Sigmoid colon (tissue), 7 donors: ENCODE measurements around the gene DKC1. TPM values are rescaled to one million over a fixed set of nuclear protein-coding genes. Genes with fewer than 3 reads are reported as not detected.

Source experiments
- DNase-seq: peaks from one replicate; pipeline ENCODE4 v3.0.0-alpha.2; 2019
- H3K27ac ChIP-seq, 4 donors: fragments of 200-600 bp; sonication (generic); one replicate each; pipeline ENCODE4 v1.5.1; 2016 to 2019; ENCODE audit warnings: mild to moderate bottlenecking in 1 of 4
- H3K27me3 ChIP-seq, 3 donors: fragments of 200-600 bp; sonication (generic); one replicate each; pipeline ENCODE4 v1.5.1; 2019; ENCODE audit warnings: mild to moderate bottlenecking in 1 of 3
- H3K36me3 ChIP-seq, 4 donors: fragments of 200-600 bp; sonication (generic); one replicate each; pipeline ENCODE4 v1.5.1; 2016 to 2019
- H3K4me1 ChIP-seq, 4 donors: fragments of 200-600 bp; sonication (generic); one replicate each; pipeline ENCODE4 v1.5.1; 2017 to 2019
- H3K4me3 ChIP-seq, 4 donors: fragments of 200-600 bp; sonication (generic); one replicate each; pipeline ENCODE4 v1.5.1; 2017 to 2019; ENCODE audit warnings: mild to moderate bottlenecking in 2 of 4, moderate library complexity in 1 of 4
- H3K9me3 ChIP-seq, 4 donors: fragments of 200-600 bp in 3 of 4; sonication (generic) in 3 of 4; one replicate each; pipeline versions ENCODE4 v1.5.1 to v1.6.1; 2013 to 2019
- CTCF ChIP-seq, 4 experiments: fragments of 450-650 bp in 3 of 4; fragments of 200-600 bp in 1 of 4; IDR thresholded peaks; one replicate each; pipeline ENCODE4 v1.5.1; 2016 to 2019; ENCODE audit warnings: antibody characterized with exemption in 4 of 4, mild to moderate bottlenecking in 3 of 4, moderate library complexity in 2 of 4
- EP300 ChIP-seq, 4 donors: sonication (generic); formaldehyde crosslinking; IDR thresholded peaks; one replicate each; pipeline ENCODE4 v1.6.1; 2017; ENCODE audit warnings: antibody characterized with exemption in 4 of 4
- POLR2A ChIP-seq, 2 donors: fragments of 450-650 bp; IDR thresholded peaks; one replicate each; pipeline ENCODE4 v1.6.1; 2016; ENCODE audit warnings: antibody characterized with exemption in 2 of 2, mild to moderate bottlenecking in 2 of 2, moderate library complexity in 2 of 2
- POLR2AphosphoS5 ChIP-seq, 4 donors: sonication (generic); formaldehyde crosslinking; IDR thresholded peaks; one replicate each; pipeline ENCODE4 v1.6.1; 2017; ENCODE audit warnings: antibody characterized with exemption in 4 of 4
- WGBS, 2 donors: extraction: QIAGEN DNeasy Blood & Tissue Kit; methylation state at CpG; one replicate each; pipeline ENCODE4 v1.1.7; 2013; 5-methylcytosine and 5-hydroxymethylcytosine counted together
- intact Hi-C: fragments of 100-400 bp; cut with DNase I; formaldehyde crosslinking; loops from one replicate; pipeline ENCODE4 v1.15.1; 2023
- polyA plus RNA-seq, 3 donors: library from polyadenylated mRNA; stranded (reverse); fragments of 200-250 nt; gene quantifications; one replicate each; pipeline ENCODE4 v1.2.3, GENCODE V29; 2013
- total RNA-seq, 4 donors: library from RNA; depleted of rRNA; stranded (reverse); fragments of >200 nt; gene quantifications; one replicate each; pipeline ENCODE4 v1.1.0, GENCODE V29; 2016
- donor health status: healthy with polysubstance abuse.
- donor health status: Bipolar disorder and iron deficiency.
- donor health status: healthy.

Gene DKC1
- total and polyA plus RNA-seq, 7 donors = 18.2 to 47.5 (median 20.0) TPM

GRCh38 chrX:154731184-154731583, 31.5 kb upstream of the DKC1 start:
- Histone ChIP-seq H3K9me3 (no peaks in the 10 kb centered on the region), H3K4me3 (no peak overlapping the region), H3K27ac (peak overlapping the region; percentile 70 to 83 (median 80)), H3K36me3 (no peaks in the 10 kb centered on the region), H3K4me1 (peaks cover 0 to 95% (median 89%) of the 10 kb centered on the region in 4 donors), H3K27me3 (no peaks in the 10 kb centered on the region)
- intact Hi-C loops = no loop called here
- no peak for TF ChIP-seq POLR2A (IDR thresholded peaks at IDR 0.05)
- no peak for TF ChIP-seq CTCF (IDR thresholded peaks at IDR 0.05)
- no peak for TF ChIP-seq EP300 (IDR thresholded peaks at IDR 0.05)
- TF ChIP-seq POLR2AphosphoS5 (IDR thresholded peaks at IDR 0.05) = no peak
- no peak for DNase-seq
- WGBS, 2 donors = 82 to 88% methylated on average over 5 of the region's 5 CpGs

- H3K27me3 ChIP-seq = no peaks in the 10 kb centered on the region
- no peaks in the 10 kb centered on the region for H3K9me3 ChIP-seq
- H3K4me1 ChIP-seq = peaks cover 0 to 97% (median 91%) of the 10 kb centered on the region in 4 donors
- peak overlapping the region in 3 of 4 donors; percentile 81 to 83 (median 81) for H3K27ac ChIP-seq
- no peak overlapping the region for H3K4me3 ChIP-seq
- intact Hi-C loops = no loop called here
- no peak for DNase-seq
- WGBS, 2 donors = 84% methylated on average over 7 of the region's 7 CpGs
- TF ChIP-seq POLR2AphosphoS5 (IDR thresholded peaks at IDR 0.05) = no peak
- no peak for TF ChIP-seq CTCF (IDR thresholded peaks at IDR 0.05)
- TF ChIP-seq POLR2A (IDR thresholded peaks at IDR 0.05) = no peak
- TF ChIP-seq EP300 (IDR thresholded peaks at IDR 0.05) = no peak
- H3K36me3 ChIP-seq = no peaks in the 10 kb centered on the region
Measured at GRCh38 chrX:154731881-154732280, 30.8 kb upstream of the DKC1 start.

GRCh38 chrX:154732421-154733065, 30.1 kb upstream of the DKC1 start:
- WGBS, 2 donors = 44 to 51% methylated on average over 5 of the region's 5 CpGs
- Histone ChIP-seq H3K36me3 (no peaks in the 10 kb centered on the region), H3K27me3 (no peaks in the 10 kb centered on the region), H3K4me1 (peaks cover 0 to 97% (median 91%) of the 10 kb centered on the region in 4 donors), H3K4me3 (no peak overlapping the region), H3K9me3 (no peaks in the 10 kb centered on the region), H3K27ac (peak overlapping the region; percentile 39 to 83 (median 81))
- TF ChIP-seq POLR2AphosphoS5 (IDR thresholded peaks at IDR 0.05) (no peak), EP300 (IDR thresholded peaks at IDR 0.05) (no peak), POLR2A (IDR thresholded peaks at IDR 0.05) (no peak)
- intact Hi-C loops = no loop called here
- no peak for DNase-seq

GRCh38 chrX:154733066-154733425, 29.6 kb upstream of the DKC1 start:
- Histone ChIP-seq H3K4me3 (no peak overlapping the region), H3K4me1 (peaks cover 0 to 97% (median 90%) of the 10 kb centered on the region in 4 donors), H3K27ac (peak overlapping the region; percentile 22 to 83 (median 81)), H3K36me3 (no peaks in the 10 kb centered on the region), H3K27me3 (no peaks in the 10 kb centered on the region), H3K9me3 (no peaks in the 10 kb centered on the region)
- no peak for TF ChIP-seq CTCF (IDR thresholded peaks at IDR 0.05)
- TF ChIP-seq POLR2A (IDR thresholded peaks at IDR 0.05) = no peak
- TF ChIP-seq EP300 (IDR thresholded peaks at IDR 0.05) = no peak
- WGBS, 2 donors = 67 to 77% methylated on average over 2 of the region's 2 CpGs
- intact Hi-C loops = no loop called here
- DNase-seq = no peak

GRCh38 chrX:154734061-154734781, 28.4 kb upstream of the DKC1 start:
- H3K4me1 ChIP-seq = peaks cover 0 to 95% (median 82%) of the 10 kb centered on the region in 4 donors
- H3K4me3 ChIP-seq = no peak overlapping the region
- WGBS, 2 donors = 22 to 66% methylated on average over 8 of the region's 8 CpGs
- no peaks in the 10 kb centered on the region for H3K36me3 ChIP-seq
- H3K27ac ChIP-seq = peak overlapping the region; percentile 76 to 83 (median 81)
- no peak for DNase-seq
- no peaks in the 10 kb centered on the region for H3K9me3 ChIP-seq
- TF ChIP-seq CTCF (IDR thresholded peaks at IDR 0.05) = no peak
- no peak for TF ChIP-seq EP300 (IDR thresholded peaks at IDR 0.05)
- TF ChIP-seq POLR2A (IDR thresholded peaks at IDR 0.05) = no peak
- peak in 1 of 4 donors; percentile 43 for TF ChIP-seq POLR2AphosphoS5 (IDR thresholded peaks at IDR 0.05)
- no peaks in the 10 kb centered on the region for H3K27me3 ChIP-seq
- intact Hi-C loops = no loop called here
